Breast epithelium (tissue), 3 donors: ENCODE measurements around the gene NOSTRIN.

ENCODE experiments used
- POLR2A ChIP-seq: fragments of 450-650 bp; IDR thresholded peaks from one replicate; pipeline ENCODE4 v1.6.1; 2016; ENCODE audit warnings: antibody characterized with exemption, mild to moderate bottlenecking, moderate library complexity
- POLR2AphosphoS5 ChIP-seq, 3 donors: sonication (generic); formaldehyde crosslinking; IDR thresholded peaks; one replicate each; pipeline ENCODE4 v1.6.1; 2017; ENCODE audit warnings: antibody characterized with exemption in 3 of 3
- TF ChIP-seq, protein P1 (sequence below), 3 donors: fragments of 450-650 bp; IDR thresholded peaks; one replicate each; pipeline ENCODE4 v1.5.1; 2016 to 2017; ENCODE audit warnings: antibody characterized with exemption in 3 of 3, mild to moderate bottlenecking in 3 of 3, moderate library complexity in 3 of 3

DNA sequence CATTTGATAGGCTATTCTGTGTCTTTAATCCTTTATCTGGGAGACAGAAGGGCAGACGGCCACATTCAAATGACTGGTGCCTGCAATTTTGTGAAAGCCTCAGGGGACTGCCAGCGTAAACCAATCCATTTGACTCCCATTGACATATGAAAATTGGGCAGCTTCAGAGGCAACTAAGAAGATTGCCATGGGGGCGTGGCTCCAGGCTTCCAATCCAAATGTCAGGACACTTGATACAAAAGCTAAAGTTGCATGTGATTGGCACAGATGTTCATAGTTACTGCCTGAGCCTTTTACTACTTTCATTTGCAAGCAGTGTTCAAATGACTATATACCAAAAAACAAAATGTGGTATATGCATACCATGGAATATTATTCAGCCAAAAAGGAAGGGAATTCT, 45.8 kb downstream of the NOSTRIN start:
- TF ChIP-seq, protein P1, sequence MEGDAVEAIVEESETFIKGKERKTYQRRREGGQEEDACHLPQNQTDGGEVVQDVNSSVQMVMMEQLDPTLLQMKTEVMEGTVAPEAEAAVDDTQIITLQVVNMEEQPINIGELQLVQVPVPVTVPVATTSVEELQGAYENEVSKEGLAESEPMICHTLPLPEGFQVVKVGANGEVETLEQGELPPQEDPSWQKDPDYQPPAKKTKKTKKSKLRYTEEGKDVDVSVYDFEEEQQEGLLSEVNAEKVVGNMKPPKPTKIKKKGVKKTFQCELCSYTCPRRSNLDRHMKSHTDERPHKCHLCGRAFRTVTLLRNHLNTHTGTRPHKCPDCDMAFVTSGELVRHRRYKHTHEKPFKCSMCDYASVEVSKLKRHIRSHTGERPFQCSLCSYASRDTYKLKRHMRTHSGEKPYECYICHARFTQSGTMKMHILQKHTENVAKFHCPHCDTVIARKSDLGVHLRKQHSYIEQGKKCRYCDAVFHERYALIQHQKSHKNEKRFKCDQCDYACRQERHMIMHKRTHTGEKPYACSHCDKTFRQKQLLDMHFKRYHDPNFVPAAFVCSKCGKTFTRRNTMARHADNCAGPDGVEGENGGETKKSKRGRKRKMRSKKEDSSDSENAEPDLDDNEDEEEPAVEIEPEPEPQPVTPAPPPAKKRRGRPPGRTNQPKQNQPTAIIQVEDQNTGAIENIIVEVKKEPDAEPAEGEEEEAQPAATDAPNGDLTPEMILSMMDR (IDR thresholded peaks at IDR 0.05): no peak
- no peak for TF ChIP-seq POLR2A
- no peak for TF ChIP-seq POLR2AphosphoS5 (IDR thresholded peaks at IDR 0.05)
